Measurements from ENCODE around the gene PRMT7.
A peak's percentile ranks its signal among the peaks of the same experiment; 100 is the strongest.

Gene PRMT7

DNA sequence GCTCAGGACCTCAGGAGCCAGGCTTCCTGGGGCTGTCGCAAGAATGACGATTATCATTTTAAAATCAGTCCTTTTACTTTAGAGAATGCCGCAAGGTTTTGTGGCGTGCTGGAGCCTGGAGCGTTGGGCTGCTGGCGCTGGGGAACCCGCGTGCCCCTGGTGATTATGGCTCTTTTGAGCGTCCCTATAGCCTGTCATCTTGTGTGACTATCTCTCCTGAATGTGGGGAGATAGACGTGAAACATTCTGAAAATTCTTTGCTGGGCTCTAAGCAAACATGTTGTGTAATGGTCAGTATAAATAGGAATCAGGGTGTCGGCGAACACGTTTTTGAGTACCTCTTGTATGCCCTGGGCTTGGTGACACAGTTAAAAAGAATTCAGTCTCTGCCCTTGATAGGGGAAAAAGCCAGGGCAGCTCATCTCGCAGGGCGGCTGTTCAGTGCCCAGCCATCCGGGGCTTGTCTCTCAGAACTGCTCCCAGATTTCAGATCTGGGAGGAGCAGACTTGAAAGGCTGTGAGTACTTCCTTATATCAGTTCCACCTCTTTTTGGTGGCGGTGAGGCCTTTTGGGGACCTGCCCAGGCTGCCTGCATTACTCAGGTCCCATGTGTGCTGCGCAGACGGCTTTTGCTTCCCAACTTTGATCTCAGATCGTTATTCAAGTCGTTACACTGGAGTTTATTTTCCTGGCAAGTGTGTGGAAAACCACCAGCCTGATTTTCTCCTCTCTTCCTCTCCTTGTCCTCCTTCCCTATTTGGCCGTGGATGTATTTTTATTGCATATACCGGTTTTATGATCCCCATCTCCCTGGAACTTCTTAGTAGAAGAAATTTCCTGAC lies 45.5 kb upstream of the PRMT7 start:
- peak overlapping the region; percentile 100 for H3K14ac ChIP-seq (ENCODE audit: low read length)
- H3K79me1 ChIP-seq (ENCODE audit: low read depth, low read length): peaks cover 3% of the 10 kb centered on the region
- H2AK5ac ChIP-seq (ENCODE audit: low read depth, low read length): no peak overlapping the region
- H3K9me3 ChIP-seq (replicated peaks in 1 of 2; ENCODE audit: control insufficient read depth in 2 of 2, insufficient read depth in 1 of 2, low read depth in 1 of 2, low read length in 2 of 2): peaks cover 0 to 2% of the 10 kb centered on the region in 2 donors
- H2AFZ ChIP-seq (ENCODE audit: low read length): peak overlapping the region; percentile 94
- H4K8ac ChIP-seq (ENCODE audit: low read depth, low read length): no peak overlapping the region
- DNase-seq (ENCODE audit: low spot score): no peak
- peak overlapping the region; percentile 98 for H3K9ac ChIP-seq (ENCODE audit: low read depth, low read length, poor library complexity)
- H3K36me3 ChIP-seq (replicated peaks in 1 of 2; ENCODE audit: control insufficient read depth in 2 of 2, insufficient read depth in 2 of 2, low read length in 2 of 2): peaks cover 2% of the 10 kb centered on the region in 2 donors
- peak overlapping the region; percentile 80 for H3K4ac ChIP-seq (ENCODE audit: low read length)
- H3K27me3 ChIP-seq (ENCODE audit: control insufficient read depth in 3 of 3, insufficient read depth in 3 of 3, low read depth in 1 of 3, low read length in 3 of 3): peaks cover 0 to 5% (median 0%) of the 10 kb centered on the region in 3 experiments
- peak overlapping the region; percentile 99 for H3K18ac ChIP-seq (ENCODE audit: low read length)
- peak overlapping the region; percentile 88 to 92 for H3K4me3 ChIP-seq (ENCODE audit: low read length in 2 of 2)
- H4K91ac ChIP-seq (ENCODE audit: low read depth, low read length, poor library complexity): no peak overlapping the region
- H3K27ac ChIP-seq (replicated peaks; ENCODE audit: low read length): no peak overlapping the region
- WGBS, 2 donors (ENCODE audit: extremely low coverage in 2 of 2, insufficient read length in 2 of 2, insufficient replicate concordance in 1 of 2): no CpG with 5 or more reads among the region's 23 CpGs
- no peak overlapping the region for H2BK15ac ChIP-seq (ENCODE audit: low read length)
- no peak overlapping the region for H2BK120ac ChIP-seq (ENCODE audit: low read depth, low read length)
- peak overlapping the region; percentile 99 for H3K23ac ChIP-seq (ENCODE audit: low read depth, low read length, poor library complexity)
- peak overlapping the region; percentile 99 for H3K4me2 ChIP-seq (ENCODE audit: insufficient read depth, low read length, poor library complexity, severe bottlenecking)
- H3K4me1 ChIP-seq (ENCODE audit: control insufficient read depth in 2 of 2, insufficient read depth in 1 of 2, low read depth in 1 of 2, low read length in 2 of 2): peaks cover 0 to 9% of the 10 kb centered on the region in 2 donors
- H2BK12ac ChIP-seq (ENCODE audit: low read length): peak overlapping the region; percentile 28
- H2BK5ac ChIP-seq (ENCODE audit: low read length): no peak overlapping the region

DNA sequence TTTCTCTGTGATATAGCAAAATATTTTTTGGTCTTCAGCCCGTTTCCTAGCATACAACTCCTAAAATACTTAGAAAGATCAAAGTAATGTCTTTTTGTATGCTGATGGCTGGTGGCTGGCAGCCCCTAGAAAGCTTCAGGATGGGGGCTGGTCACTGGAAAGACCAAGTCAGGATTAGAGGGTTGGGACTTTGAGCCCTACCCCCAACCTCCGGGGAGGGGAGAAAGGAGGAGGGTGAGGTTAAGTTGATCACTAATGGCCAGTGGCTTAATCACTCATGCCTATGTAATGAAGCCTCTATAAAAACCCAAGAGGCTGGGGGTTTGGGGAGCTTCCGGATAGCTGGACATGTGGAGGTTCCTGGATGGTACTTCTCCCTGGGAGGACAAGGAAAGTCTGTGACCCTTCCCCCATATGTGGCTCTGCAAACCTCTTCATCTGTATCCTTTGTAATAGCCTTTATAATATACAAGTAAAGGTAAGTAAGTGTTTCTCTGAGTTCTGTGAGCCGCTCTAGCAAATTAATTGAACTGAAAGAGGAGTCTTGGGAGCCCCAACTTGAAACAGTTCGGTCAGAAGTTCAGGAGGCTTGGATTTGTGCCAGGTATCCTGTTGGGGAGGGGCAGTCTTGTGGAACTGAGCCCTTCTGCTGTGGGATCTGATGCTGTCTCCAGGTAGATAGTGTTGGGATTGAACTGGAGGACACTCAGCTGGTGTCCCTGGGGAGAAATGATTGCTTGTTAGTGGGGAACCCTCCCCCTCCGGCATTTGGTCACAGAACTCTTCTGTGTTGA lies 43.0 kb upstream of the PRMT7 start:
- Histone ChIP-seq H3K4me3 (ENCODE audit: low read length in 2 of 2) (no peak overlapping the region), H2AK5ac (ENCODE audit: low read depth, low read length) (no peak overlapping the region), H3K14ac (ENCODE audit: low read length) (no peak overlapping the region), H2AFZ (ENCODE audit: low read length) (no peak overlapping the region), H2BK15ac (ENCODE audit: low read length) (no peak overlapping the region), H2BK12ac (ENCODE audit: low read length) (no peak overlapping the region), H3K79me1 (ENCODE audit: low read depth, low read length) (peaks cover 3% of the 10 kb centered on the region), H3K4me2 (ENCODE audit: insufficient read depth, low read length, poor library complexity, severe bottlenecking) (no peak overlapping the region), H4K8ac (ENCODE audit: low read depth, low read length) (no peak overlapping the region), H2BK120ac (ENCODE audit: low read depth, low read length) (no peak overlapping the region), H3K27ac (replicated peaks; ENCODE audit: low read length) (no peak overlapping the region), H3K23ac (ENCODE audit: low read depth, low read length, poor library complexity) (no peak overlapping the region), H3K36me3 (replicated peaks in 1 of 2; ENCODE audit: control insufficient read depth in 2 of 2, insufficient read depth in 2 of 2, low read length in 2 of 2) (peaks cover 2% of the 10 kb centered on the region in 2 donors), H2BK5ac (ENCODE audit: low read length) (no peak overlapping the region), H3K9me3 (replicated peaks in 1 of 2; ENCODE audit: control insufficient read depth in 2 of 2, insufficient read depth in 1 of 2, low read depth in 1 of 2, low read length in 2 of 2) (peaks cover 0 to 2% of the 10 kb centered on the region in 2 donors), H3K18ac (ENCODE audit: low read length) (no peak overlapping the region), H3K9ac (ENCODE audit: low read depth, low read length, poor library complexity) (no peak overlapping the region), H3K27me3 (ENCODE audit: control insufficient read depth in 3 of 3, insufficient read depth in 3 of 3, low read depth in 1 of 3, low read length in 3 of 3) (peaks cover 0 to 3% (median 0%) of the 10 kb centered on the region in 3 experiments), H4K91ac (ENCODE audit: low read depth, low read length, poor library complexity) (no peak overlapping the region), H3K4ac (ENCODE audit: low read length) (no peak overlapping the region), H3K4me1 (ENCODE audit: control insufficient read depth in 2 of 2, insufficient read depth in 1 of 2, low read depth in 1 of 2, low read length in 2 of 2) (peaks cover 0 to 9% of the 10 kb centered on the region in 2 donors)
- DNase-seq (ENCODE audit: low spot score): no peak
- no CpG with 5 or more reads among the region's 6 CpGs for WGBS, 2 donors (ENCODE audit: extremely low coverage in 2 of 2, insufficient read length in 2 of 2, insufficient replicate concordance in 1 of 2)

DNA sequence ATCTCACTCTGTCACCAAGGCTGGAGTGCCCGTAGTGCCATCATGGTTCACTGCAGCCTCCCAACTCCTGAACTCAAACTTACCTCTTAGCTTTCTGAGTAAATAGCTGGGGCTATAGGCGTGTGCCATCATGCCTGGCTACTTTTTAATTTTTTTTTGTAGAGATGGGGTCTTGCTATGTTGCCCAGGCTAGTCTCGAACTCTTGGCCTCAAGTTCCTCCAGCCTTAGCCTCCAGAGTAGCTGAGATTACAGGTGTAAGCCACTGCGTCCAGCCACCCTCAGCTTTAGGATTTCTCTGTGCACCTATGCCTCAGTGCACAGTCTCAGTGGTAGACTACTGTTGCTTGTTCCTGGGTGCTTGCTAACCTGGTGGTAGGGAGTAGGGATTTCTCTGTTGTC lies 41.0 kb upstream of the PRMT7 start:
- Histone ChIP-seq H3K9ac (ENCODE audit: low read depth, low read length, poor library complexity) (no peak overlapping the region), H2BK120ac (ENCODE audit: low read depth, low read length) (no peak overlapping the region), H3K36me3 (replicated peaks in 1 of 2; ENCODE audit: control insufficient read depth in 2 of 2, insufficient read depth in 2 of 2, low read length in 2 of 2) (peaks cover 7 to 11% of the 10 kb centered on the region in 2 donors), H3K27me3 (ENCODE audit: control insufficient read depth in 3 of 3, insufficient read depth in 3 of 3, low read depth in 1 of 3, low read length in 3 of 3) (peaks cover 0 to under 1% (median 0%) of the 10 kb centered on the region in 3 experiments), H4K8ac (ENCODE audit: low read depth, low read length) (no peak overlapping the region), H2AK5ac (ENCODE audit: low read depth, low read length) (no peak overlapping the region), H2BK15ac (ENCODE audit: low read length) (no peak overlapping the region), H3K27ac (replicated peaks; ENCODE audit: low read length) (no peak overlapping the region), H3K4me2 (ENCODE audit: insufficient read depth, low read length, poor library complexity, severe bottlenecking) (no peak overlapping the region), H3K4me1 (ENCODE audit: control insufficient read depth in 2 of 2, insufficient read depth in 1 of 2, low read depth in 1 of 2, low read length in 2 of 2) (peaks cover 0 to 9% of the 10 kb centered on the region in 2 donors), H3K9me3 (replicated peaks in 1 of 2; ENCODE audit: control insufficient read depth in 2 of 2, insufficient read depth in 1 of 2, low read depth in 1 of 2, low read length in 2 of 2) (no peaks in the 10 kb centered on the region), H3K79me1 (ENCODE audit: low read depth, low read length) (peaks cover 3% of the 10 kb centered on the region), H3K23ac (ENCODE audit: low read depth, low read length, poor library complexity) (no peak overlapping the region), H2BK5ac (ENCODE audit: low read length) (no peak overlapping the region), H3K4me3 (ENCODE audit: low read length in 2 of 2) (no peak overlapping the region), H3K4ac (ENCODE audit: low read length) (no peak overlapping the region), H3K18ac (ENCODE audit: low read length) (no peak overlapping the region), H2AFZ (ENCODE audit: low read length) (no peak overlapping the region), H4K91ac (ENCODE audit: low read depth, low read length, poor library complexity) (no peak overlapping the region), H2BK12ac (ENCODE audit: low read length) (no peak overlapping the region), H3K14ac (ENCODE audit: low read length) (no peak overlapping the region)
- no peak for DNase-seq (ENCODE audit: low spot score)
- no CpG with 5 or more reads among the region's 4 CpGs for WGBS, 2 donors (ENCODE audit: extremely low coverage in 2 of 2, insufficient read length in 2 of 2, insufficient replicate concordance in 1 of 2)

DNA sequence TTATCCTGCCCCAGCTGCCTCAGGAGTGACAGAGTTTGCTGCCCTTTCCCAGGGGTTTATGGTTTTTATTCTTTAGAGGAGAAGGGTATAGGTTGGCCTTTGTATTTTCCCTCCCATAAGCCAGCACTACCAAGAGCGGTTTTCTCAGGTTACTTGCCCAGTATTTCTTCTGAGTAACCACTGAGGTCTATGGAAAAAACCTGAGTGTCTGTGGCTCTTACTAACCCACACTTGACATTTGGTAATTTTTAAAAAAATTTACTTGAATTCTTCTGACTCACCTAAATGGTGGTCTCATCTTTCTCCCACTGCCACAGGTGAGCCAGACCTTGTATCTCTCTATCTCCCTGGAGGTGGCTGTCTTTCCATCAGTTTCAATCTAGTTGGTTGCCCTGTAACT lies 40.5 kb upstream of the PRMT7 start:
- WGBS, 2 donors (ENCODE audit: extremely low coverage in 2 of 2, insufficient read length in 2 of 2, insufficient replicate concordance in 1 of 2): no CpG with 5 or more reads among the region's 1 CpG
- H3K9me3 ChIP-seq (replicated peaks in 1 of 2; ENCODE audit: control insufficient read depth in 2 of 2, insufficient read depth in 1 of 2, low read depth in 1 of 2, low read length in 2 of 2): no peaks in the 10 kb centered on the region
- peaks cover 10 to 14% of the 10 kb centered on the region in 2 donors for H3K36me3 ChIP-seq (replicated peaks in 1 of 2; ENCODE audit: control insufficient read depth in 2 of 2, insufficient read depth in 2 of 2, low read length in 2 of 2)
- no peak overlapping the region for H2BK15ac ChIP-seq (ENCODE audit: low read length)
- H3K4me3 ChIP-seq (ENCODE audit: low read length in 2 of 2): no peak overlapping the region
- no peak overlapping the region for H3K27ac ChIP-seq (replicated peaks; ENCODE audit: low read length)
- no peak overlapping the region for H2BK120ac ChIP-seq (ENCODE audit: low read depth, low read length)
- no peak overlapping the region for H2AFZ ChIP-seq (ENCODE audit: low read length)
- no peak overlapping the region for H3K23ac ChIP-seq (ENCODE audit: low read depth, low read length, poor library complexity)
- H3K18ac ChIP-seq (ENCODE audit: low read length): no peak overlapping the region
- no peak overlapping the region for H2BK5ac ChIP-seq (ENCODE audit: low read length)
- no peak overlapping the region for H4K8ac ChIP-seq (ENCODE audit: low read depth, low read length)
- peaks cover 0 to 7% of the 10 kb centered on the region in 2 donors for H3K4me1 ChIP-seq (ENCODE audit: control insufficient read depth in 2 of 2, insufficient read depth in 1 of 2, low read depth in 1 of 2, low read length in 2 of 2)
- no peak overlapping the region for H2BK12ac ChIP-seq (ENCODE audit: low read length)
- H2AK5ac ChIP-seq (ENCODE audit: low read depth, low read length): no peak overlapping the region
- no peak overlapping the region for H3K4me2 ChIP-seq (ENCODE audit: insufficient read depth, low read length, poor library complexity, severe bottlenecking)
- no peak overlapping the region for H3K9ac ChIP-seq (ENCODE audit: low read depth, low read length, poor library complexity)
- no peak overlapping the region for H3K4ac ChIP-seq (ENCODE audit: low read length)
- no peak for DNase-seq (ENCODE audit: low spot score)
- H3K79me1 ChIP-seq (ENCODE audit: low read depth, low read length): peaks cover 3% of the 10 kb centered on the region
- no peak overlapping the region for H4K91ac ChIP-seq (ENCODE audit: low read depth, low read length, poor library complexity)
- H3K14ac ChIP-seq (ENCODE audit: low read length): no peak overlapping the region
- no peaks in the 10 kb centered on the region for H3K27me3 ChIP-seq (ENCODE audit: control insufficient read depth in 3 of 3, insufficient read depth in 3 of 3, low read depth in 1 of 3, low read length in 3 of 3)

Data from neuronal stem cell (in vitro differentiated cells).